Memory B cell (primary cell): ENCODE data around the gene FPGS.
"Not testable (repeated sequence)": the region's sequence is repeated elsewhere in the genome, so short reads cannot be mapped to it uniquely, and the experiment has no call there.

Experiments
- ATAC-seq: fragments of 150-1000 bp; cut with Tn5 transposase; 2 replicates; pipeline ENCODE4 v1.10.0; 2021; ENCODE audit warnings: low read depth, mild to moderate bottlenecking, moderate library complexity
- DNase-seq, 2 donors: peaks; one replicate each; pipeline ENCODE4 v3.0.0; 2022; ENCODE audit warnings: low spot score in 2 of 2
- H3K27ac Mint-ChIP-seq: one replicate; pipeline ENCODE4 v1.8.0; 2022; ENCODE audit warnings: mild to moderate bottlenecking, moderate library complexity, mixed read lengths
- H3K27me3 Mint-ChIP-seq: one replicate; pipeline ENCODE4 v1.8.0; 2022; ENCODE audit warnings: mixed read lengths
- H3K36me3 Mint-ChIP-seq: one replicate; pipeline ENCODE4 v1.8.0; 2022; ENCODE audit warnings: mild to moderate bottlenecking, mixed read lengths
- H3K4me1 Mint-ChIP-seq: one replicate; pipeline ENCODE4 v1.8.0; 2022; ENCODE audit warnings: mixed read lengths
- H3K4me3 Mint-ChIP-seq: one replicate; pipeline ENCODE4 v1.8.0; 2022; ENCODE audit warnings: mild to moderate bottlenecking, moderate library complexity, mixed read lengths
- H3K9me3 Mint-ChIP-seq: one replicate; pipeline ENCODE4 v1.8.0; 2022; ENCODE audit warnings: mixed read lengths

Gene FPGS

DNA sequence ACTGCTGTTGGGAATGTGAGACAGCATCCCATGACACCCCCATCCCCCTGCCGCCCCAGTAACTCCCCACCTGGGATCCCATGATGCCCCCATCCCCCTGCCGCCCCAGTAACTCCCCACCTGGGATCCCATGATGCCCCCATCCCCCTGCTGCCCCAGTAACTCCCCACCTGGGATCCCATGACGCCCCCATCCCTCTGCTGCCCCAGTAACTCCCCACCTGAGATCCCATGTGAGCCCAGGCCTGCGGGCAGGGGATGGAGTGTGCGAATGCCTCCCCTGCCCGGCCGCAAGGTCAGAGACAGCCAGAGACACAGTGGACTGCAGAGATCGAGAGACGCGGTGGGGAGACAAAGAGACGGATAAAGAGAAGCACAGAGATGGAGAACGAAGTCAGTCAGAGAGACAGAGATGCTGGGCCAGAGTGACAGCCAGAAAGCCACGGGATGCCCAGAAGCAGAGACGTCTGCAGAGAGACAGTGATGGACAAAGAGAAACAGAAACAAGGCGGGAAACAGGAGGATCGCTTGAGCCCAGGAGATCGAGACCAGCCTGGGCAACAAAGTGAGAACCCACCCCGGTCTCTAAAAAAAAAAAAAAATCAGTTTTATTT, 25.2 kb upstream of the FPGS start:
- DNase-seq: no peak
- Mint-ChIP-seq H3K4me1 (peaks cover 18% of the 10 kb centered on the region), H3K27me3 (no peaks in the 10 kb centered on the region), H3K27ac (peak overlapping the region; percentile 90), H3K36me3 (peaks cover 10% of the 10 kb centered on the region), H3K4me3 (peak overlapping the region; percentile 98), H3K9me3 (no peaks in the 10 kb centered on the region)
- ATAC-seq: no peak

DNA sequence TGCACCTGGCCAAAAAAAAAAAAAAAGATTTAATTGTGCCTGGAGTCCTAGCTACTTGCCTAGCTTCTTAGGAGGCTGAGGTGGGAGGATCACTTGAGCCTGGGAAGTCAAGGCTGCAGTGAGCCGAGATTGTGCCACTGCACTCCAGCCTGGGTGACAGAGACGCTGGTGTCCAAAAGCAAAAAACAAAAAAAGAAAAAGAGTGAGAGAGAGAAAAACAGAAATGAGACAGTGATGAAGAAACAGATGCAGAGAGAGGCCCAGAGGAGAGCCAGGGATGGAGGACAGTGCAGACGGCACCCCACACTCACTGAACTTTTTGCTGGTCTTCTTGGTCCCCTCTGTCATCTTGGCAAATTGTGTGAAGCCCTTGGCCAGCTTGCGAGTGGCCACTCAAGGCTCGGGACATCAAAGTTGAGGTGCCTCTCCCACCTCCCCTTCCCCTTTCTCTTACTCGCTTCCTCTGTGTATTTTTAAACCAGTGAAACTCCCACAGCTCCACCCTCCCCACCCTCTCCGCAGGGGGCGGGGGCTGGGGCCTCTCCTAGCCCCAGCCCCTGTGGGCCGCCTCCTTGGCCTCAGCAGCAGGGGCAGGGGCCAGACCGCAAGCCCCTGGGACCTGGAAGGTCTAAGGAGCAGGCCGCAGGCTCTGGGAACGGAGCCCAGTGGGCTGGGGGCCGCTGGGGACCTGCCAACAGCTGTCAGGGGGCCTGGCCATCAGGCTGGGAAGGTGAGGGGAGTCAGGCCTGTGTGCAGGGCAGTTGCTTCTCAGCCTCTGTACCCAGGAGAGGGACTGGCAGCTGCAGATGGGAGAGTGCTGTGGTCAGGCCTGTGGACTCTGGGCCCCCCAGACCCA, 24.2 kb upstream of the FPGS start, which contains the start of gene SH2D3C:
TSS of gene SH2D3C (minus strand) at position 387 of the 856 bp plus-strand sequence. CDS start at position 348, 39 bp downstream.
- ATAC-seq (peak; percentile 54), DNase-seq (no peak)
- Mint-ChIP-seq H3K4me1 (peaks cover 22% of the 10 kb centered on the region), H3K27ac (peak within 1 kb of the TSS; percentile 90), H3K9me3 (no peaks in the 10 kb centered on the region), H3K4me3 (peak within 1 kb of the TSS; percentile 98), H3K36me3 (peaks cover 8% of the 10 kb centered on the region), H3K27me3 (no peaks in the 10 kb centered on the region)

DNA sequence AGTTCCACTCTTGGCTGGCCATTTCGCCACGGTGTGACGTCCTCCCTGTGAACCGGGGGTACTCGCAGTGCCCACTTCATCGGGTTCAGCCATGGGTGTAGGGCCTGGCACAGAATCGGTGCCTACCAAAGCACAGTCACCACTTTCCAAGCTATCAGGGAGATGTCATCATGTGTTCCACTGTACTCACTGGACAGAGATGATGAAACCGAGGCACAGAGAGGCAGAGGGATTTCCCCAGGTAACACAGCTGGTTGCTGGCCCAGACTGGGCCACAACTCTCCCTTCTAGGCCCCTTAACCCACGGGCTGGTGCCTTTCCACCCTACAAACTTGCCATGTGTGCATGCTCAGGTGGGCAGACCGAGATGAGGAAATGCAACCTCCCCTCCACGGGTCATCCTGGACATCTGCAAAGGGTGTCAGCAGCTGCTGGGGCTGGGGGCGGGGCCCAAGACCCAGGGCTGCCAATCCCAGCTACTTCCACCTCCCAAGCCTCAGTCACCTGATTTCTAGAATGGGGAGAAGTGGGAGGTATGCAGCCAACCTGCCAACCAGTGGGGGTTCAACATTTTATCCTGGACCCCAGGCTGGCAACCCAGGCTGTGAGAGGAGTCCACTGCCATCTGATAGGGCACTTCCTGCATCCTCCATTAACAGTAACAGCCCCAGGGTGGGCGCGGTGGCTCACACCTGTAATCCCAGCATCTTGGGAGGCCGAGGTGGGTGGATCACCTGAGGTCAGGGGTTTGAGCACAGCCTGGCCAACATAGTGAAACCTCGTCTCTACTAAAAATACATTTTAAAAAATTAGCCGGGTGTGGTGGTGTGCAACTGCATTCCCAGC, 23.3 kb upstream of the FPGS start:
- peaks cover 3% of the 10 kb centered on the region for H3K36me3 Mint-ChIP-seq
- DNase-seq (no peak), ATAC-seq (peak; percentile 37)
- H3K4me3 Mint-ChIP-seq: peak overlapping the region; percentile 98
- no peaks in the 10 kb centered on the region for H3K27me3 Mint-ChIP-seq
- peaks cover 23% of the 10 kb centered on the region for H3K4me1 Mint-ChIP-seq
- H3K9me3 Mint-ChIP-seq: no peaks in the 10 kb centered on the region
- H3K27ac Mint-ChIP-seq: peak overlapping the region; percentile 90

DNA sequence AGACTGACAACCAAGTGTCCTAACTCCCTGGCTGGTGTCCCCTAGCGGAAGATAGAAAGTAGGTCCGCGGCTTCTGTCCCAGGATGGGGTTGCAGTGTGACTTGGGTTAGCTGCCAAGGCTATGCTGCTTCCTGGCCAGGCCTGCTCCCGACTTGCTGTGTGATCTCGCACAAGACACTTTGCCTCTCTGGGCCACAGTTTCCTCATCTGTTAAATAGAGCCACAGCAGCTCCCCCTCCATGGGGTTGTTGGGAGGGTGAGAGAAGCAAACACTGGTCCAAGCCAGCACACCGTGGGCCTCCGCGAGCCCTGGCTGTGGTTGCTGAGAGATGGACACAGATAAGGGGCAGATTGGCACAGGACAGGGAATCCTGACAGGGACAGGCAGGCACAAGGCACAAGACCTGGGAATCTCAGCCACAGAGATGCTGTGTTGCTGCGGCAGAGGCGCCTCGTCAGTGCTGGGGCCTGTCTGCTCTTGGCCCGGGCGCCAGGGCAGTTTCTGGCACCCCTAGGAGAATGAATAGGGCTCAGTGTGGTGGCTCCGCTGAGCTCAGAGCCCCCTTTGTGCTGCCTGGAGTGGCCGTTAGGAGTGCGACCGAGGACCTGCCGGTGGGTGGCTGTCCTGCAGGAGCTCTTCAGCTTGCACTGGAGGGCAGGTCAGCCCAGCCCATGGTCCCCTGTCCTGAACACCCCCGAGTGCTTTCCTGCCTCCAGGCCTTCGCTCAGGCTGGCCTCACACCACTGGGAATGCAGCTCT, 22.4 kb upstream of the FPGS start:
- Mint-ChIP-seq H3K4me3 (no peak overlapping the region), H3K36me3 (peaks cover 3% of the 10 kb centered on the region), H3K4me1 (peaks cover 29% of the 10 kb centered on the region), H3K9me3 (no peaks in the 10 kb centered on the region), H3K27ac (peak overlapping the region; percentile 90), H3K27me3 (no peaks in the 10 kb centered on the region)
- DNase-seq: no peak
- no peak for ATAC-seq

- H3K36me3 Mint-ChIP-seq, DNase-seq, H3K4me3 Mint-ChIP-seq, H3K9me3 Mint-ChIP-seq, ATAC-seq, H3K27me3 Mint-ChIP-seq: not testable (repeated sequence)
- peak overlapping the region; percentile 79 for H3K27ac Mint-ChIP-seq
- H3K4me1 Mint-ChIP-seq: peaks cover 29% of the 10 kb centered on the region
These were observed 21.8 kb upstream of the FPGS start for GRCh38 chr9:127780909-127781308.

DNA sequence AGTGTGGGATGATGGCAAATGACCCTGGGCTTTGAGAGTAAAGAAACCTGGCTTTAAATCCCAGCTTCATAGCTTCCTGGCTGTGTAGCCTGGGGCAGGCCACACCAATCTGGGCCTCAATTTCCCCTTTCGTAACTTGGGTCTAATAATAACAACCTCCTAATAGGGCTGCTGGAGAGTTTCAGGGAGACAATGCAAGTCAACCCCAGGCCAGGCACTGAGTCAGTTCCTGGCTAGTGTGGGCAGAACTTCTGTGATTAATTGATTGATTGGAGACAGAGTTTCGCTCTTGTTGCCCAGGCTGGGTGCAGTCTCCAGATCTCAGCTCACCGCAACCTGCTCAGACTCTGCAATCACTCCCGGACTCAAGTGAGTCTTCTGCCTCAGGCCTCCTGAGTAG, 20.9 kb upstream of the FPGS start:
- Mint-ChIP-seq H3K9me3 (no peaks in the 10 kb centered on the region), H3K27me3 (no peaks in the 10 kb centered on the region), H3K4me1 (peaks cover 29% of the 10 kb centered on the region), H3K27ac (peak overlapping the region; percentile 79), H3K4me3 (no peak overlapping the region), H3K36me3 (peaks cover 3% of the 10 kb centered on the region)
- ATAC-seq (no peak), DNase-seq (no peak)

DNA sequence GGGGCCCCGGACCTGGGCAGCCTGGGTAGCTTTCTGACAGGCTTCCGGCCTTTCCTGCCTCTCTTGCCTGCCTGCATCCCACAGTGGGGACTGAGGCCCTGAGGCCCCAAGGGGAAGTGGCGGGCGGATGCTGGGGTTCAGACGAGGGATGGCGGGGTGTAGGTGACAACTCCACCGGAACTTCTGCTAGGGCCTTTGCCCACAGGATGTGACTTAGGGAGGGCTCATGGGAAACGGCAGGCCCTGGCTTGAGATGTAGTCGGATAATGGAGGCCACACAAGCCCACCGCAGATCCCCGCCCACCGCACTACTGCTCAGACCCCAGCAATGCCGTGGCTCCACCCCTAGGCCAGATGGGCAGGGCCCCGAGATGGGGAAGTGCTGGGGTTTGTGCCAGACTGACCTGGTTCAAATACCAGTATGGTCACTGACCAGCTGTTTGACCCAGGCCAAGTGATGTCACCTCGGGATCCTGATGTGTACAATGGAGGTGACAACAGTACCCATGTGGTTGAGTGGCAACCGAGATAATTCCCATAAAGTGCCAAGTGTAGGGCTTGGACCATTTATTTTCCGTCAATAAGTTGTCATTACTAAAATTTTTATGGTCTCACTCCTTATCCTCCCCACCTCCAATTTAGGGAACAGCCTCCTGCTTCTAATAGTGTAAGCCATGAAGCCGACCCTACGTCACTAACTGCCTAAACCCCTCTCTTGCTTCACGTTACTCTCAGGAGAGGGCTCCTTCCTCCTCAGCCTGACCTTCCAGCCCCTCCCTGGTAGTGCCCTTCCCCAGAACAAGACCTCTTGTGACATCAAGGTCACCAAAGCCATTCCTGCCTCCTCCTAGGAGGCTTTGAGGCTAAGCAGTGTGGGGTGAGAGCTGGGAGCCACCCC, 19.3 kb upstream of the FPGS start:
- DNase-seq (peak in 1 of 2 donors; percentile 43), ATAC-seq (peak; percentile 8)
- Mint-ChIP-seq H3K4me3 (peak overlapping the region; percentile 84), H3K36me3 (peaks cover 8% of the 10 kb centered on the region), H3K4me1 (peaks cover 29% of the 10 kb centered on the region), H3K27ac (peak overlapping the region; percentile 96), H3K27me3 (no peaks in the 10 kb centered on the region), H3K9me3 (no peaks in the 10 kb centered on the region)

GRCh38 chr9:127785023-127785932, 17.4 kb upstream of the FPGS start:
- no peaks in the 10 kb centered on the region for H3K27me3 Mint-ChIP-seq
- peak overlapping the region; percentile 96 for H3K27ac Mint-ChIP-seq
- DNase-seq (peak; percentile 95), ATAC-seq (peak; percentile 62)
- H3K36me3 Mint-ChIP-seq: peaks cover 22% of the 10 kb centered on the region
- peaks cover 33% of the 10 kb centered on the region for H3K4me1 Mint-ChIP-seq
- H3K4me3 Mint-ChIP-seq: peak overlapping the region; percentile 89
- no peaks in the 10 kb centered on the region for H3K9me3 Mint-ChIP-seq

DNA sequence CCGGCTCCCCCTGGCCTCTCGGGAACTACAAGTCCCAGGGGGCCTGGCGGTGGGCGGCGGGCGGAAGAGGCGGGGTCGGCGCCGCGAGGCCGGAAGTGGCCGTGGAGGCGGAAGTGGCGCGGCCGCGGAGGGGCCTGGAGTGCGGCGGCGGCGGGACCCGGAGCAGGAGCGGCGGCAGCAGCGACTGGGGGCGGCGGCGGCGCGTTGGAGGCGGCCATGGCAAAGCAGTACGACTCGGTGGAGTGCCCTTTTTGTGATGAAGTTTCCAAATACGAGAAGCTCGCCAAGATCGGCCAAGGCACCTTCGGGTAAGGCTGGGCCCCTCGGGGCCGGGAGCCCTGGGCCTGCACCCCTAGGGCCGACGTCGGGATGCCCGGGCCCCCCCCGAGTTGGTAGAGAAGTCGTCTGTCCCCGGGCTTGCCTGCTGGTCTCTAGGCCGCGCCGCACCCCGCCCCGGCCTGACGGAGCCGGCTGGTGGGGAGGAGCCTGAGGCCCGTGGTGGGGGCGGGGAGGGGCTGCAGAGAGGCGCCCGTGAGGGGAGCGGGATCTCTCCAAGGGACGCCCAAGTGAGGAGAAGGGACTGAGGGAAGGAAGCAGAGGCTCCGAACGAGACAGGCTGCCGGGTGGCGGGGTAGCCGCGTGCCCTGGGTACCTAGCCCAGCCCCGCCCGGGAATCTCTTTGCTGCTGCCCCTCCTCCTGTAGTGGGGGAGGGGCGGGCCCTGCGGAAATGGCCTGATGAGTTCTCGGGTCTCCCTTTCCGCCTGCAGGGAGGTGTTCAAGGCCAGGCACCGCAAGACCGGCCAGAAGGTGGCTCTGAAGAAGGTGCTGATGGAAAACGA, 16.5 kb upstream of the FPGS start, which contains the start of gene CDK9:
TSS of gene CDK9 (plus strand) at position 102 of the 840 bp plus-strand sequence. CDS start at position 217, 115 bp downstream.
- Mint-ChIP-seq H3K4me3 (peak within 1 kb of the TSS; percentile 89), H3K4me1 (peaks cover 34% of the 10 kb centered on the region), H3K27ac (peak within 1 kb of the TSS; percentile 96), H3K36me3 (peaks cover 23% of the 10 kb centered on the region), H3K27me3 (no peaks in the 10 kb centered on the region), H3K9me3 (no peaks in the 10 kb centered on the region)
- ATAC-seq (peak; percentile 72), DNase-seq (peak; percentile 96 to 98)

GRCh38 chr9:127786773-127787104, 15.9 kb upstream of the FPGS start:
- no peak for ATAC-seq
- peaks cover 24% of the 10 kb centered on the region for H3K36me3 Mint-ChIP-seq
- peaks cover 32% of the 10 kb centered on the region for H3K4me1 Mint-ChIP-seq
- H3K27me3 Mint-ChIP-seq: no peaks in the 10 kb centered on the region
- peak overlapping the region; percentile 89 for H3K4me3 Mint-ChIP-seq
- peak overlapping the region; percentile 55 for H3K27ac Mint-ChIP-seq
- no peaks in the 10 kb centered on the region for H3K9me3 Mint-ChIP-seq
- no peak for DNase-seq

- Mint-ChIP-seq H3K36me3 (peaks cover 26% of the 10 kb centered on the region), H3K27ac (no peak overlapping the region), H3K9me3 (no peaks in the 10 kb centered on the region), H3K27me3 (no peaks in the 10 kb centered on the region), H3K4me3 (no peak overlapping the region), H3K4me1 (peaks cover 27% of the 10 kb centered on the region)
- ATAC-seq: no peak
- DNase-seq: no peak
These were observed 14.2 kb upstream of the FPGS start for GRCh38 chr9:127788337-127789011.
